ENCODE results near the gene ENOX1.

ENOX1 gene

GRCh38 chr13:43301346-43301969 lies 485.3 kb downstream of the ENOX1 start:
- no peak for DNase-seq

- no peak for DNase-seq
These were observed 485.9 kb downstream of the ENOX1 start for GRCh38 chr13:43300865-43301264.

GRCh38 chr13:43299374-43299773 lies 487.4 kb downstream of the ENOX1 start:
- DNase-seq: no peak

- DNase-seq: no peak
These were observed 488.0 kb downstream of the ENOX1 start for GRCh38 chr13:43298816-43299215.

GRCh38 chr13:43297967-43298678 lies 488.6 kb downstream of the ENOX1 start:
- no peak for DNase-seq

GRCh38 chr13:43295825-43296564 lies 490.8 kb downstream of the ENOX1 start:
- no peak for DNase-seq

GRCh38 chr13:43295321-43295720 lies 491.5 kb downstream of the ENOX1 start:
- DNase-seq: no peak

GRCh38 chr13:43294412-43294811 lies 492.4 kb downstream of the ENOX1 start:
- no peak for DNase-seq

- DNase-seq: no peak
These were observed 492.8 kb downstream of the ENOX1 start for GRCh38 chr13:43293986-43294385.

GRCh38 chr13:43293561-43293960 lies 493.2 kb downstream of the ENOX1 start:
- no peak for DNase-seq

GRCh38 chr13:43293008-43293407 lies 493.8 kb downstream of the ENOX1 start:
- no peak for DNase-seq

- DNase-seq: no peak
These were observed 495.3 kb downstream of the ENOX1 start for GRCh38 chr13:43291287-43292060.

GRCh38 chr13:43289470-43290255 lies 497.1 kb downstream of the ENOX1 start:
- no peak for DNase-seq

- no peak for DNase-seq
These were observed 500.0 kb downstream of the ENOX1 start for GRCh38 chr13:43286751-43287150.

GRCh38 chr13:43285933-43286597 lies 500.7 kb downstream of the ENOX1 start:
- no peak for DNase-seq

GRCh38 chr13:43284162-43284561 lies 502.6 kb downstream of the ENOX1 start:
- DNase-seq: no peak

- DNase-seq: no peak
These were observed 507.1 kb downstream of the ENOX1 start for GRCh38 chr13:43279696-43280095.

GRCh38 chr13:43278127-43278526 lies 508.6 kb downstream of the ENOX1 start:
- DNase-seq: no peak

GRCh38 chr13:43277142-43277541 lies 509.6 kb downstream of the ENOX1 start:
- no peak for DNase-seq

GRCh38 chr13:43274881-43275280 lies 511.9 kb downstream of the ENOX1 start:
- no peak for DNase-seq

GRCh38 chr13:43273362-43273761 lies 513.4 kb downstream of the ENOX1 start:
- DNase-seq: no peak

GRCh38 chr13:43272851-43273250 lies 513.9 kb downstream of the ENOX1 start:
- no peak for DNase-seq
